ENCODE data around the gene PAM16.
A peak's percentile ranks its signal among the peaks of the same experiment; 100 is the strongest.

Gene PAM16

GRCh38 chr16:4373356-4373908, 22.3 kb upstream of the PAM16 start:
- H3K27me3 ChIP-seq (ENCODE audit: control insufficient read depth, insufficient read depth, low read length) = no peaks in the 10 kb centered on the region
- H3K9ac ChIP-seq (ENCODE audit: low read depth, low read length) = peak overlapping the region; percentile 83
- peaks cover 83% of the 10 kb centered on the region for H3K4me1 ChIP-seq (ENCODE audit: control insufficient read depth, insufficient read depth, low read length)
- H3K9me3 ChIP-seq (replicated peaks; ENCODE audit: low read length) = no peaks in the 10 kb centered on the region
- H3K36me3 ChIP-seq (ENCODE audit: insufficient read depth, low read length) = peaks cover 4% of the 10 kb centered on the region
- peak overlapping the region; percentile 97 for H3K4me3 ChIP-seq (ENCODE audit: low read length)
- H3K4me2 ChIP-seq (ENCODE audit: low read length) = peak overlapping the region; percentile 99

- Histone ChIP-seq H3K9me3 (replicated peaks; ENCODE audit: low read length) (no peaks in the 10 kb centered on the region), H3K27me3 (ENCODE audit: control insufficient read depth, insufficient read depth, low read length) (no peaks in the 10 kb centered on the region), H3K4me2 (ENCODE audit: low read length) (peak overlapping the region; percentile 99), H3K4me1 (ENCODE audit: control insufficient read depth, insufficient read depth, low read length) (peaks cover 76% of the 10 kb centered on the region), H3K36me3 (ENCODE audit: insufficient read depth, low read length) (peaks cover 1% of the 10 kb centered on the region), H3K4me3 (ENCODE audit: low read length) (peak overlapping the region; percentile 97), H3K9ac (ENCODE audit: low read depth, low read length) (peak overlapping the region; percentile 83)
Observed at GRCh38 chr16:4372578-4373355, 21.6 kb upstream of the PAM16 start.

GRCh38 chr16:4372001-4372577, 21.0 kb upstream of the PAM16 start:
- H3K36me3 ChIP-seq (ENCODE audit: insufficient read depth, low read length) = no peaks in the 10 kb centered on the region
- H3K4me3 ChIP-seq (ENCODE audit: low read length) = peak overlapping the region; percentile 97
- H3K27me3 ChIP-seq (ENCODE audit: control insufficient read depth, insufficient read depth, low read length) = no peaks in the 10 kb centered on the region
- peaks cover 70% of the 10 kb centered on the region for H3K4me1 ChIP-seq (ENCODE audit: control insufficient read depth, insufficient read depth, low read length)
- no peaks in the 10 kb centered on the region for H3K9me3 ChIP-seq (replicated peaks; ENCODE audit: low read length)
- peak overlapping the region; percentile 83 for H3K9ac ChIP-seq (ENCODE audit: low read depth, low read length)
- H3K4me2 ChIP-seq (ENCODE audit: low read length) = peak overlapping the region; percentile 99

GRCh38 chr16:4371357-4372000, 20.4 kb upstream of the PAM16 start, which contains the start of gene VASN:
Gene VASN (plus strand): TSS chr16:4371848. CDS start chr16:4380878, 9,030 bp downstream.
- H3K9me3 ChIP-seq (replicated peaks; ENCODE audit: low read length) = no peaks in the 10 kb centered on the region
- peak within 1 kb of the TSS; percentile 83 for H3K9ac ChIP-seq (ENCODE audit: low read depth, low read length)
- no peaks in the 10 kb centered on the region for H3K36me3 ChIP-seq (ENCODE audit: insufficient read depth, low read length)
- H3K27me3 ChIP-seq (ENCODE audit: control insufficient read depth, insufficient read depth, low read length) = no peaks in the 10 kb centered on the region
- H3K4me3 ChIP-seq (ENCODE audit: low read length) = peak within 1 kb of the TSS; percentile 97
- H3K4me1 ChIP-seq (ENCODE audit: control insufficient read depth, insufficient read depth, low read length) = peaks cover 63% of the 10 kb centered on the region
- peak within 1 kb of the TSS; percentile 99 for H3K4me2 ChIP-seq (ENCODE audit: low read length)

GRCh38 chr16:4370570-4371356, 19.6 kb upstream of the PAM16 start:
- Histone ChIP-seq H3K4me1 (ENCODE audit: control insufficient read depth, insufficient read depth, low read length) (peaks cover 56% of the 10 kb centered on the region), H3K9ac (ENCODE audit: low read depth, low read length) (peak overlapping the region; percentile 46), H3K4me3 (ENCODE audit: low read length) (peak overlapping the region; percentile 97), H3K4me2 (ENCODE audit: low read length) (peak overlapping the region; percentile 99), H3K27me3 (ENCODE audit: control insufficient read depth, insufficient read depth, low read length) (no peaks in the 10 kb centered on the region), H3K9me3 (replicated peaks; ENCODE audit: low read length) (no peaks in the 10 kb centered on the region), H3K36me3 (ENCODE audit: insufficient read depth, low read length) (no peaks in the 10 kb centered on the region)

- Histone ChIP-seq H3K4me3 (ENCODE audit: low read length) (no peak overlapping the region), H3K4me1 (ENCODE audit: control insufficient read depth, insufficient read depth, low read length) (peaks cover 52% of the 10 kb centered on the region), H3K9ac (ENCODE audit: low read depth, low read length) (peak overlapping the region; percentile 46), H3K27me3 (ENCODE audit: control insufficient read depth, insufficient read depth, low read length) (no peaks in the 10 kb centered on the region), H3K9me3 (replicated peaks; ENCODE audit: low read length) (no peaks in the 10 kb centered on the region), H3K36me3 (ENCODE audit: insufficient read depth, low read length) (no peaks in the 10 kb centered on the region), H3K4me2 (ENCODE audit: low read length) (peak overlapping the region; percentile 99)
Observed at GRCh38 chr16:4370151-4370550, 19.0 kb upstream of the PAM16 start.

- Histone ChIP-seq H3K9ac (ENCODE audit: low read depth, low read length) (no peak overlapping the region), H3K4me1 (ENCODE audit: control insufficient read depth, insufficient read depth, low read length) (peaks cover 42% of the 10 kb centered on the region), H3K36me3 (ENCODE audit: insufficient read depth, low read length) (peaks cover 2% of the 10 kb centered on the region)
Observed at GRCh38 chr16:4369007-4369733, 18.0 kb upstream of the PAM16 start.

GRCh38 chr16:4367393-4367856, 16.3 kb upstream of the PAM16 start:
- Histone ChIP-seq H3K4me1 (ENCODE audit: control insufficient read depth, insufficient read depth, low read length) (peaks cover 28% of the 10 kb centered on the region), H3K36me3 (ENCODE audit: insufficient read depth, low read length) (peaks cover 3% of the 10 kb centered on the region), H3K27me3 (ENCODE audit: control insufficient read depth, insufficient read depth, low read length) (no peaks in the 10 kb centered on the region), H3K4me2 (ENCODE audit: low read length) (no peak overlapping the region), H3K9ac (ENCODE audit: low read depth, low read length) (no peak overlapping the region), H3K9me3 (replicated peaks; ENCODE audit: low read length) (no peaks in the 10 kb centered on the region), H3K4me3 (ENCODE audit: low read length) (no peak overlapping the region)

More at GRCh38 chr16:4369007-4369733, 18.0 kb upstream of the PAM16 start:
- no peak overlapping the region for H3K4me3 ChIP-seq (ENCODE audit: low read length)
- H3K4me2 ChIP-seq (ENCODE audit: low read length) = no peak overlapping the region
- H3K27me3 ChIP-seq (ENCODE audit: control insufficient read depth, insufficient read depth, low read length) = no peaks in the 10 kb centered on the region
- H3K9me3 ChIP-seq (replicated peaks; ENCODE audit: low read length) = no peaks in the 10 kb centered on the region

GRCh38 chr16:4366016-4366415, 14.9 kb upstream of the PAM16 start:
- H3K4me1 ChIP-seq (ENCODE audit: control insufficient read depth, insufficient read depth, low read length) = peaks cover 23% of the 10 kb centered on the region
- H3K9me3 ChIP-seq (replicated peaks; ENCODE audit: low read length) = no peaks in the 10 kb centered on the region
- H3K4me2 ChIP-seq (ENCODE audit: low read length) = no peak overlapping the region
- peaks cover 3% of the 10 kb centered on the region for H3K36me3 ChIP-seq (ENCODE audit: insufficient read depth, low read length)
- H3K9ac ChIP-seq (ENCODE audit: low read depth, low read length) = no peak overlapping the region
- H3K27me3 ChIP-seq (ENCODE audit: control insufficient read depth, insufficient read depth, low read length) = no peaks in the 10 kb centered on the region
- no peak overlapping the region for H3K4me3 ChIP-seq (ENCODE audit: low read length)

- Histone ChIP-seq H3K36me3 (ENCODE audit: insufficient read depth, low read length) (peaks cover 3% of the 10 kb centered on the region), H3K9me3 (replicated peaks; ENCODE audit: low read length) (no peaks in the 10 kb centered on the region), H3K4me1 (ENCODE audit: control insufficient read depth, insufficient read depth, low read length) (peaks cover 19% of the 10 kb centered on the region), H3K4me3 (ENCODE audit: low read length) (no peak overlapping the region), H3K4me2 (ENCODE audit: low read length) (no peak overlapping the region), H3K27me3 (ENCODE audit: control insufficient read depth, insufficient read depth, low read length) (no peaks in the 10 kb centered on the region), H3K9ac (ENCODE audit: low read depth, low read length) (no peak overlapping the region)
Observed at GRCh38 chr16:4365615-4366014, 14.5 kb upstream of the PAM16 start.

Data from skeletal muscle satellite cell (primary cell).